HepG2 (cell line): ENCODE measurements around the gene PKP4. TPM values are rescaled to one million over a fixed set of nuclear protein-coding genes. Genes with fewer than 3 reads are reported as not detected.
A peak's percentile ranks its signal among the peaks of the same experiment; 100 is the strongest.

Experiments
- ASH2L ChIP-seq: fragments of 300-600, 200-600 bp; sonication (generic); IDR thresholded peaks from 2 replicates; pipeline ENCODE4 v1.7.0; 2017; ENCODE audit warnings: low read depth, mild to moderate bottlenecking, moderate library complexity, mixed read lengths, low read length; ENCODE audit not compliant: insufficient read length
- ETS1 ChIP-seq: sonication (generic); formaldehyde crosslinking; IDR thresholded peaks from 2 replicates; pipeline ENCODE4 v1.4.0; 2020; ENCODE audit warnings: missing genetic modification reagents
- FOXA1 ChIP-seq, 2 experiments: fragments of 450-650 bp in 1 of 2; sonication (generic) in 1 of 2; formaldehyde crosslinking in 1 of 2; IDR thresholded peaks; 2 replicates each; pipeline versions ENCODE4 v1.4.0 to v1.6.1; 2016 to 2020; ENCODE audit warnings: missing genetic modification reagents in 1 of 2
- FUBP1 ChIP-seq: sonication (generic); formaldehyde crosslinking; IDR thresholded peaks from 2 replicates; pipeline ENCODE4 v1.5.1; 2020; ENCODE audit warnings: missing genetic modification reagents, mild to moderate bottlenecking, borderline replicate concordance
- HES4 ChIP-seq: sonication (generic); formaldehyde crosslinking; IDR thresholded peaks from 2 replicates; pipeline ENCODE4 v1.9.0; 2021; ENCODE audit warnings: mild to moderate bottlenecking, missing genetic modification reagents, borderline replicate concordance
- MLX ChIP-seq: IDR thresholded peaks from 2 replicates; pipeline ENCODE4 v1.6.1; 2016
- MTA1 ChIP-seq: sonication (generic); formaldehyde crosslinking; IDR thresholded peaks from 2 replicates; pipeline ENCODE4 v1.4.0; 2020; ENCODE audit warnings: missing genetic modification reagents, mild to moderate bottlenecking, borderline replicate concordance
- MYNN ChIP-seq: sonication (generic); formaldehyde crosslinking; IDR thresholded peaks from 2 replicates; pipeline ENCODE4 v1.4.0; 2020; ENCODE audit warnings: mild to moderate bottlenecking, low read depth, missing genetic modification reagents
- NFIB ChIP-seq: sonication (generic); formaldehyde crosslinking; IDR thresholded peaks from 2 replicates; pipeline ENCODE4 v1.9.0; 2021; ENCODE audit warnings: missing genetic modification reagents, mild to moderate bottlenecking, borderline replicate concordance
- NRL ChIP-seq: sonication (generic); formaldehyde crosslinking; IDR thresholded peaks from 2 replicates; pipeline ENCODE4 v1.5.0; 2020; ENCODE audit warnings: missing genetic modification reagents, mild to moderate bottlenecking, moderate library complexity, borderline replicate concordance
- POLR2G ChIP-seq: fragments of 200-400 bp; formaldehyde crosslinking; IDR thresholded peaks from 2 replicates; pipeline ENCODE4 v1.6.1; 2018; ENCODE audit warnings: mild to moderate bottlenecking, low read depth, low read length, moderate library complexity
- SRSF4 ChIP-seq: fragments of 200-400 bp; formaldehyde crosslinking; IDR thresholded peaks from one replicate; pipeline ENCODE4 v1.6.1; 2018; ENCODE audit warnings: mild to moderate bottlenecking, low read depth, low read length, moderate library complexity; ENCODE audit not compliant: poor library complexity, severe bottlenecking
- TBL1XR1 ChIP-seq: fragments of 150-350 bp; IDR thresholded peaks from 2 replicates; pipeline ENCODE4 v1.6.1; 2014; ENCODE audit warnings: borderline replicate concordance, low read length; ENCODE audit not compliant: partially characterized antibody
- ZBED4 ChIP-seq: sonication (generic); formaldehyde crosslinking; IDR thresholded peaks from 2 replicates; pipeline ENCODE4 v1.4.0; 2020; ENCODE audit warnings: missing genetic modification reagents, borderline replicate concordance
- ZNF235 ChIP-seq: sonication (generic); formaldehyde crosslinking; IDR thresholded peaks from 2 replicates; pipeline ENCODE4 v1.8.1; 2023; ENCODE audit warnings: mild to moderate bottlenecking, missing genetic modification reagents, borderline replicate concordance
- ZNF337 ChIP-seq: sonication (generic); formaldehyde crosslinking; IDR thresholded peaks from 2 replicates; pipeline ENCODE4 v1.5.1; 2020; ENCODE audit warnings: missing genetic modification reagents, low read depth, mild to moderate bottlenecking, borderline replicate concordance
- ZNF704 ChIP-seq: sonication (generic); formaldehyde crosslinking; IDR thresholded peaks from 2 replicates; pipeline ENCODE4 v1.8.1; 2023; ENCODE audit warnings: mild to moderate bottlenecking, inconsistent platforms, moderate library complexity, missing genetic modification reagents, borderline replicate concordance
- ZSCAN20 ChIP-seq: sonication (generic); formaldehyde crosslinking; IDR thresholded peaks from 2 replicates; pipeline ENCODE4 v1.4.0; 2020; ENCODE audit warnings: missing genetic modification reagents, mild to moderate bottlenecking, borderline replicate concordance
- polyA plus RNA-seq, 8 experiments: library from polyadenylated mRNA; depleted of rRNA in 3 of 8; stranded (reverse) in 7 of 8; unstranded in 1 of 8; fragments of >200 nt; fragmentation: Illumina TruSeq in 4 of 8; extraction: Trizol in 4 of 8; gene quantifications; 2 replicates each; pipeline versions ENCODE4 v1.2.1 to v1.2.3, GENCODE V29; 2011 to 2016; ENCODE audit warnings: low read depth in 4 of 8, missing spikeins in 1 of 8, mixed read lengths in 1 of 8; ENCODE audit not compliant: insufficient read depth in 1 of 8
- total RNA-seq, 5 experiments: library from RNA; depleted of rRNA; stranded (reverse); fragments of >200 nt; fragmentation: Illumina TruSeq; extraction: Trizol; gene quantifications; 2 replicates each; pipeline ENCODE4 v1.2.3, GENCODE V29; 2016; ENCODE audit warnings: low read depth in 1 of 5

The PKP4 gene
- total and polyA plus RNA-seq, 2 of the 13 experiments (the other 11 are each of a cell fraction or from before 2014, with no cell fraction given), result 80.9 to 90.5 TPM

- TF ChIP-seq ZNF704, result peak; percentile 98
- TF ChIP-seq NRL (CRISPR knock-in tag), result no peak; the same call in none of the 2 replicates
- peak; percentile 91 for TF ChIP-seq ZSCAN20 (CRISPR knock-in tag)
- no peak for TF ChIP-seq FOXA1 (IDR thresholded peaks at IDR 0.05)
- peak; percentile 97 for TF ChIP-seq FOXA1 (CRISPR knock-in tag; IDR thresholded peaks at IDR 0.05)
- peak; percentile 100 for TF ChIP-seq MTA1 (CRISPR knock-in tag)
- TF ChIP-seq SRSF4, result no peak
- peak; percentile 78; the same call in 1 of the 2 replicates for TF ChIP-seq ETS1 (CRISPR knock-in tag)
- TF ChIP-seq HES4 (CRISPR knock-in tag), result peak; percentile 80; the same call in 1 of the 2 replicates
- peak; percentile 87 for TF ChIP-seq MYNN (CRISPR knock-in tag)
- peak; percentile 86 for TF ChIP-seq POLR2G
- TF ChIP-seq FUBP1 (CRISPR knock-in tag), result no peak
- TF ChIP-seq ZNF337 (CRISPR knock-in tag), result peak; percentile 96
- TF ChIP-seq MLX (CRISPR knock-in tag), result peak; percentile 57; the same call in 1 of the 2 replicates
- peak; percentile 95; the same call in 1 of the 2 replicates for TF ChIP-seq NFIB (CRISPR knock-in tag)
- peak; percentile 84; the same call in 1 of the 2 replicates for TF ChIP-seq ZBED4 (CRISPR knock-in tag)
- no peak; the same call in 1 of the 2 replicates for TF ChIP-seq ZNF235 (CRISPR knock-in tag)
- TF ChIP-seq ASH2L, result peak; percentile 94
- TF ChIP-seq TBL1XR1, result peak; percentile 91
Measured at GRCh38 chr2:158457826-158458616, 1.3 kb downstream of the PKP4 start (continued).
